H1 (cell line): ENCODE results near the gene OR10A6.

ENCODE experiments used
- EGR1 ChIP-seq: IDR thresholded peaks from 2 replicates; pipeline ENCODE4 v1.6.1; 2011; ENCODE audit warnings: low read depth, low read length, borderline replicate concordance
- POLR2A ChIP-seq, 2 experiments: IDR thresholded peaks; 1 replicate in 1 of 2; 2 replicates in 1 of 2; pipeline ENCODE4 v1.6.1; 2011; ENCODE audit warnings: low read depth in 2 of 2, low read length in 2 of 2, mild to moderate bottlenecking in 2 of 2; ENCODE audit errors: control extremely low read depth in 1 of 2
- TAF1 ChIP-seq: IDR thresholded peaks from 2 replicates; pipeline ENCODE4 v1.6.1; 2011; ENCODE audit warnings: mild to moderate bottlenecking, low read depth, low read length
- TF ChIP-seq, protein P1 (sequence below), 3 experiments: IDR thresholded peaks; 1 replicate in 2 of 3; 2 replicates in 1 of 3; pipeline versions ENCODE4 v1.5.1 to v1.6.1; 2011; ENCODE audit warnings: low read length in 3 of 3, mild to moderate bottlenecking in 3 of 3, inconsistent platforms in 2 of 3, low read depth in 1 of 3, moderate library complexity in 1 of 3; ENCODE audit not compliant: insufficient read depth in 1 of 3; ENCODE audit errors: control extremely low read depth in 1 of 3
- TF ChIP-seq, protein P2 (sequence below): IDR thresholded peaks from 2 replicates; pipeline ENCODE4 v1.6.1; 2012; ENCODE audit warnings: inconsistent platforms

DNA sequence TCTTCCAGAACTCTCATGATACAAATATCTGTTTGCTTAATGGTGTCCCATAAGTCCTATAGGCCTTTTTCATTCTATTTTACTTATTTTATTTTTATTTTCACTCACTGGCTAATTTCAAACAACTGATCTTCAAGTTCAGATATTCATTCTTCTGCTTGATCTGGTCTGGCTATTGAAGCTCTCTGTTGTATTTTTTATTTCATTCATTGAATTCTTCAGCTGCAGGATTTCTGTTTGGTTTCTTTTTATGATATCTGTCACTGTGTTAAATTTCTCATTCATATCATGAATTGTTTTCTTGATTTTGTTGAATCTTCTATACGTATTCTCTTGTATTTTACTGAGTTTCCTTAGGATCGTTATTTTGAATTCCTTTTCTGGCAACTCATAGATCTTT, 13.1 kb upstream of the OR10A6 start:
- TF ChIP-seq, protein P1, sequence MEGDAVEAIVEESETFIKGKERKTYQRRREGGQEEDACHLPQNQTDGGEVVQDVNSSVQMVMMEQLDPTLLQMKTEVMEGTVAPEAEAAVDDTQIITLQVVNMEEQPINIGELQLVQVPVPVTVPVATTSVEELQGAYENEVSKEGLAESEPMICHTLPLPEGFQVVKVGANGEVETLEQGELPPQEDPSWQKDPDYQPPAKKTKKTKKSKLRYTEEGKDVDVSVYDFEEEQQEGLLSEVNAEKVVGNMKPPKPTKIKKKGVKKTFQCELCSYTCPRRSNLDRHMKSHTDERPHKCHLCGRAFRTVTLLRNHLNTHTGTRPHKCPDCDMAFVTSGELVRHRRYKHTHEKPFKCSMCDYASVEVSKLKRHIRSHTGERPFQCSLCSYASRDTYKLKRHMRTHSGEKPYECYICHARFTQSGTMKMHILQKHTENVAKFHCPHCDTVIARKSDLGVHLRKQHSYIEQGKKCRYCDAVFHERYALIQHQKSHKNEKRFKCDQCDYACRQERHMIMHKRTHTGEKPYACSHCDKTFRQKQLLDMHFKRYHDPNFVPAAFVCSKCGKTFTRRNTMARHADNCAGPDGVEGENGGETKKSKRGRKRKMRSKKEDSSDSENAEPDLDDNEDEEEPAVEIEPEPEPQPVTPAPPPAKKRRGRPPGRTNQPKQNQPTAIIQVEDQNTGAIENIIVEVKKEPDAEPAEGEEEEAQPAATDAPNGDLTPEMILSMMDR (IDR thresholded peaks at IDR 0.05; ENCODE audit: control extremely low read depth in 1 of 3, insufficient read depth in 1 of 3, low read depth in 1 of 3, low read length in 3 of 3) = no peak
- TF ChIP-seq EGR1 = no peak
- no peak for TF ChIP-seq TAF1
- TF ChIP-seq POLR2A (IDR thresholded peaks at IDR 0.05; ENCODE audit: control extremely low read depth in 1 of 2, low read depth in 2 of 2, low read length in 2 of 2) = no peak
- TF ChIP-seq, protein P2, sequence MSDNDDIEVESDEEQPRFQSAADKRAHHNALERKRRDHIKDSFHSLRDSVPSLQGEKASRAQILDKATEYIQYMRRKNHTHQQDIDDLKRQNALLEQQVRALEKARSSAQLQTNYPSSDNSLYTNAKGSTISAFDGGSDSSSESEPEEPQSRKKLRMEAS = no peak
